B cell (primary cell): ENCODE results near the gene UNC13A. TPM values are rescaled to one million over a fixed set of nuclear protein-coding genes. Genes with fewer than 3 reads are reported as not detected.
A peak's percentile ranks its signal among the peaks of the same experiment; 100 is the strongest.

Experiments
- ATAC-seq: fragments of 200-7000 bp; cut with Tn5 transposase; one replicate; pipeline ENCODE4 v1.10.0; 2021; ENCODE audit warnings: low read depth, mild to moderate bottlenecking, moderate number of reproducible peaks, moderate library complexity
- CTCF ChIA-PET: fragments of 350-600 bp; sonication (Branson Sonifier 250); formaldehyde crosslinking; loops from one replicate; lab custom pipeline; 2021; ENCODE audit warnings: antibody characterized with exemption, inconsistent platforms; lab: Charles Lee
- POLR2A ChIA-PET: fragments of 350-600 bp; sonication (Branson Sonifier 250); formaldehyde crosslinking; loops from one replicate; lab custom pipeline; 2021; ENCODE audit warnings: antibody characterized with exemption; lab: Charles Lee
- DNase-seq: peaks from one replicate; pipeline ENCODE4 v3.0.0; 2013
- H2AFZ ChIP-seq: 2 replicates; pipeline ENCODE4 v1.6.1; 2012; ENCODE audit warnings: mild to moderate bottlenecking, low read depth, low read length; ENCODE audit not compliant: insufficient read depth, poor library complexity, severe bottlenecking
- H3K27ac ChIP-seq, 2 donors: 1 replicate in 1 of 2; 2 replicates in 1 of 2; pipeline ENCODE4 v1.5.1; 2012 to 2013; ENCODE audit warnings: low read length in 2 of 2, mild to moderate bottlenecking in 2 of 2, moderate library complexity in 1 of 2
- H3K27me3 ChIP-seq, 4 experiments: fragments of 200-600 bp in 1 of 4; sonication (generic) in 1 of 4; replicated peaks in 1 of 4; 1 replicate in 2 of 4; 2 replicates in 2 of 4; pipeline versions ENCODE4 v1.6.1 to v1.7.0; 2013 to 2016; ENCODE audit warnings: low read length in 3 of 4, mild to moderate bottlenecking in 2 of 4, mixed read lengths in 1 of 4, moderate library complexity in 1 of 4; ENCODE audit not compliant: insufficient read depth in 4 of 4, control insufficient read depth in 3 of 4; ENCODE audit errors: control extremely low read depth in 1 of 4
- H3K36me3 ChIP-seq, 2 experiments: replicated peaks in 1 of 2; 1 replicate in 1 of 2; 2 replicates in 1 of 2; pipeline versions ENCODE4 v1.6.1 to v1.7.1; 2013; ENCODE audit warnings: low read length in 1 of 2; ENCODE audit not compliant: insufficient read depth in 2 of 2, control insufficient read depth in 1 of 2; ENCODE audit errors: control extremely low read depth in 1 of 2, extremely low read depth in 1 of 2
- H3K4me1 ChIP-seq, 2 donors: fragments of 200-600 bp in 1 of 2; sonication (generic) in 1 of 2; 1 replicate in 1 of 2; 2 replicates in 1 of 2; pipeline versions ENCODE4 v1.5.1 to v1.6.1; 2013 to 2017; ENCODE audit warnings: low read length in 2 of 2; ENCODE audit not compliant: control insufficient read depth in 2 of 2, insufficient read depth in 2 of 2
- H3K4me2 ChIP-seq: replicated peaks from 2 replicates; pipeline ENCODE3; 2012; ENCODE audit warnings: mild to moderate bottlenecking, low read depth, low read length; ENCODE audit not compliant: poor library complexity, severe bottlenecking
- H3K4me3 ChIP-seq, 5 experiments: fragments of 200-600 bp in 1 of 5; sonication (generic) in 1 of 5; 1 replicate in 3 of 5; 2 replicates in 2 of 5; pipeline versions ENCODE4 v1.5.1 to v1.7.0; 2011 to 2016; ENCODE audit warnings: low read length in 4 of 5, mild to moderate bottlenecking in 4 of 5, low read depth in 2 of 5, control low read depth in 1 of 5, moderate library complexity in 1 of 5; ENCODE audit not compliant: insufficient read depth in 1 of 5; ENCODE audit errors: control extremely low read depth in 1 of 5, extremely low read depth in 1 of 5
- H3K79me2 ChIP-seq: fragments of 200-600 bp; sonication (generic); one replicate; pipeline ENCODE4 v1.6.0; 2016; ENCODE audit warnings: low read length; ENCODE audit not compliant: control insufficient read depth, insufficient read depth
- H3K9ac ChIP-seq: fragments of 200-600 bp; sonication (generic); 2 replicates; pipeline ENCODE4 v1.6.1; 2017; ENCODE audit warnings: mild to moderate bottlenecking, low read length, moderate library complexity
- H3K9me3 ChIP-seq, 3 donors: one replicate each; pipeline versions ENCODE4 v1.6.1 to v1.7.1; 2013; ENCODE audit warnings: low read length in 2 of 3; ENCODE audit not compliant: control insufficient read depth in 2 of 3, insufficient read depth in 1 of 3; ENCODE audit errors: control extremely low read depth in 1 of 3
- H4K20me1 ChIP-seq: 2 replicates; pipeline ENCODE4 v1.6.0; 2012; ENCODE audit warnings: mild to moderate bottlenecking, low read length; ENCODE audit not compliant: insufficient read depth, control insufficient read depth, poor library complexity, severe bottlenecking
- H3K27ac Mint-ChIP-seq: one replicate; pipeline ENCODE4 v1.8.0; 2021; ENCODE audit warnings: mixed read lengths
- H3K27me3 Mint-ChIP-seq: one replicate; pipeline ENCODE4 v1.8.0; 2021; ENCODE audit warnings: mixed read lengths
- H3K4me1 Mint-ChIP-seq: one replicate; pipeline ENCODE4 v1.8.0; 2021; ENCODE audit warnings: mixed read lengths
- H3K4me3 Mint-ChIP-seq: one replicate; pipeline ENCODE4 v1.8.0; 2021; ENCODE audit warnings: mixed read lengths
- H3K9me3 Mint-ChIP-seq: one replicate; pipeline ENCODE4 v1.8.0; 2022; ENCODE audit warnings: mixed read lengths; ENCODE audit not compliant: insufficient read depth
- CTCF ChIP-seq: fragments of 200-600 bp; IDR thresholded peaks from one replicate; pipeline ENCODE4 v1.8.0; 2022; ENCODE audit warnings: antibody characterized with exemption, mild to moderate bottlenecking
- EZH2 ChIP-seq: IDR thresholded peaks from 2 replicates; pipeline ENCODE4 v1.6.1; 2012; ENCODE audit warnings: borderline replicate concordance, low read depth, mild to moderate bottlenecking, moderate library complexity, low read length; ENCODE audit not compliant: insufficient read depth, poor library complexity, severe bottlenecking
- WGBS: methylation state at CpG from one replicate; pipeline ENCODE4 v1.1.5; 2013; ENCODE audit warnings: missing lambda C conversion rate; ENCODE audit not compliant: insufficient coverage; 5-methylcytosine and 5-hydroxymethylcytosine counted together
- intact Hi-C: fragments of 100-400 bp; cut with micrococcal nuclease; formaldehyde crosslinking; loops from one replicate; pipeline ENCODE4 v1.10.0; 2022
- polyA minus RNA-seq: library from RNA; depleted of rRNA, polyadenylated mRNA; stranded (reverse); fragments of >200 nt; gene quantifications from 2 replicates; pipeline ENCODE4 v1.2.3, GENCODE V29; 2012
- polyA plus RNA-seq: library from polyadenylated mRNA; depleted of rRNA; stranded (reverse); fragments of >200 nt; gene quantifications from 2 replicates; pipeline ENCODE4 v1.2.3, GENCODE V29; 2012
- total RNA-seq, 2 donors: library from RNA; stranded (reverse); fragments of 120-200 nt in 1 of 2; gene quantifications; 1 replicate in 1 of 2; 2 replicates in 1 of 2; pipeline versions ENCODE4 v1.2.3 to v1.2.4, GENCODE V29; 2013 to 2022

The UNC13A gene
- 0.10 TPM in 2 replicates for total RNA-seq
- 0.05 TPM for total RNA-seq (2013)
- polyA plus RNA-seq = 0.03 TPM in 1 of 2 replicates, not detected in the other
- 0.07 and 0.09 TPM in 2 replicates for polyA minus RNA-seq

- Histone ChIP-seq H3K79me2 (no peaks in the 10 kb centered on the region), H3K27me3 (peaks cover 0 to 64% (median 36%) of the 10 kb centered on the region in 4 experiments), H4K20me1 (no peaks in the 10 kb centered on the region), H3K27ac (no peak within 1 kb of the TSS), H3K9me3 (peaks cover 0 to 25% (median 0%) of the 10 kb centered on the region in 3 donors), H3K4me3 (no peak within 1 kb of the TSS), H3K36me3 (no peaks in the 10 kb centered on the region), H2AFZ (no peak within 1 kb of the TSS), H3K4me2 (peak within 1 kb of the TSS; percentile 59), H3K9ac (no peak within 1 kb of the TSS), H3K4me1 (peaks cover 22 to 32% of the 10 kb centered on the region in 2 donors)
- intact Hi-C loops = no loop called here
- H3K27ac Mint-ChIP-seq = no peak within 1 kb of the TSS
- peak within 1 kb of the TSS; percentile 43 for H3K4me3 Mint-ChIP-seq
- H3K27me3 Mint-ChIP-seq = peaks cover 55% of the 10 kb centered on the region
- ChIA-PET CTCF (no interaction called here), POLR2A (no interaction called here)
- ATAC-seq = peak; percentile 78
- WGBS = 6% methylated on average over 77 of the region's 77 CpGs
- no peaks in the 10 kb centered on the region for H3K9me3 Mint-ChIP-seq
- DNase-seq = peak; percentile 61
- peaks cover 16% of the 10 kb centered on the region for H3K4me1 Mint-ChIP-seq
- no peak for TF ChIP-seq EZH2
- TF ChIP-seq CTCF = no peak
These were observed at the start of gene UNC13A for GRCh38 chr19:17687857-17688784. Gene UNC13A, minus strand, starts transcription at chr19:17688354. Its CDS starts 155 bp downstream, at chr19:17688199.
